22Rv1 (cell line): ENCODE measurements around the gene NBAS.

Source experiments
- CTCF ChIP-seq: fragments of 450-650 bp; IDR thresholded peaks from 2 replicates; pipeline ENCODE4 v1.5.1; 2017; ENCODE audit warnings: mild to moderate bottlenecking
- ZFX ChIP-seq: fragments of 450-650 bp; IDR thresholded peaks from 2 replicates; pipeline ENCODE4 v1.6.1; 2017; ENCODE audit warnings: antibody characterized with exemption, borderline replicate concordance

DNA sequence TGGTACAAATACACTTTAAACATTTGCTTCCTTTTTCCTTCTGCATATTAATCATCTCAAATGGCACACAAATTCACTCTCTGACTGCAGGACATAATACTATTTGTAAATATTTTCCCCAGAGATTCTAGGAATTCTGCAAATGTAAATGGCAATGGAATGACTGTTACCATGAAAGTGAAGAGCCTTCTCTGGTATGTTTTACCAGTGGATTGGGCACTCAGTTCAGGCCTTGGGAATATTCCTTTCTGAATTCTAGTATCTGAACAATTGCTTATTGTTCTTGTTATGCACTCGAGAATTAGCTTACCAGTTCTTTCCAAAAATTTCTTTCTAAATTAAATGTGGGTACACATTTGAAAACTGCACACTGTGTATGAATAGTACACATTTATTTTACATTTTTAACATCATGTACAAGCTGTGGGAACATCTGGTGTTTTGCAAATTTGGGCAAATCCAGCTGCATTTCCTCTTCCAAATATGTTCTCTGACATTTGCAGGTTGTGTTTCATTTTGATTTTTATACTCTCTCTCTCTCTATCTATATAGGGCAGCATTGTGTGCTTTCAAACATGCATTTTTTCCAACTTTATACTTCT, 289.1 kb downstream of the NBAS start:
- TF ChIP-seq CTCF (no peak), ZFX (no peak)
